K562 (cell line): ENCODE results near the gene PARD3B. TPM values are rescaled to one million over a fixed set of nuclear protein-coding genes. Genes with fewer than 3 reads are reported as not detected.

ENCODE experiments used
- CSDE1 ChIP-seq, 2 experiments: fragments of 450-650 bp; IDR thresholded peaks; 2 replicates each; pipeline ENCODE4 v1.6.1; 2016; ENCODE audit warnings: mild to moderate bottlenecking in 1 of 2
- EP300 ChIP-seq: IDR thresholded peaks from 2 replicates; pipeline ENCODE4 v1.6.1; 2012; ENCODE audit warnings: low read length, improper control_type of control experiment
- EWSR1 ChIP-seq: fragments of 450-650 bp; IDR thresholded peaks from 2 replicates; pipeline ENCODE4 v1.6.1; 2018; ENCODE audit warnings: borderline replicate concordance, mild to moderate bottlenecking, low read depth, moderate library complexity; ENCODE audit not compliant: partially characterized antibody
- HDAC2 ChIP-seq: fragments of 450-650 bp; IDR thresholded peaks from 2 replicates; pipeline ENCODE4 v1.6.1; 2016; ENCODE audit warnings: mild to moderate bottlenecking
- KAT8 ChIP-seq: fragments of 450-650 bp; IDR thresholded peaks from 2 replicates; pipeline ENCODE4 v1.6.1; 2016; ENCODE audit warnings: low read depth, mild to moderate bottlenecking
- NR2C1 ChIP-seq, 2 experiments: fragments of 450-650 bp; IDR thresholded peaks; 2 replicates each; pipeline ENCODE4 v1.6.1; 2017; ENCODE audit warnings: mild to moderate bottlenecking in 2 of 2, antibody characterized with exemption in 1 of 2, inconsistent platforms in 1 of 2, missing compliant biosample characterization in 1 of 2, missing genetic modification characterization in 1 of 2
- ZNF217 ChIP-seq: sonication (generic); formaldehyde crosslinking; IDR thresholded peaks from 2 replicates; pipeline ENCODE4 v1.8.0; 2022; ENCODE audit warnings: mild to moderate bottlenecking, missing genetic modification reagents
- polyA plus RNA-seq, 8 experiments: library from polyadenylated mRNA; depleted of rRNA in 4 of 8; stranded (reverse) in 5 of 8; unstranded in 3 of 8; fragments of >200 nt; fragmentation: Nextera tagmentation in 2 of 8; fragmentation: Illumina TruSeq in 1 of 8; extraction: Ambion mirVana in 2 of 8; extraction: Trizol in 1 of 8; gene quantifications; 2 replicates each; pipeline versions ENCODE4 v1.2.1 to v1.2.3, GENCODE V29; 2011 to 2014; ENCODE audit warnings: inconsistent platforms in 1 of 8, missing spikeins in 1 of 8
- total RNA-seq, 7 experiments: library from RNA; depleted of rRNA in 6 of 7; stranded (reverse); fragments of >200 nt in 6 of 7; fragmentation: Illumina TruSeq in 2 of 7; extraction: Trizol in 2 of 7; gene quantifications; 2 replicates each; pipeline versions ENCODE4 v1.2.1 to v1.2.3, GENCODE V29; 2011 to 2021; ENCODE audit warnings: low replicate concordance in 1 of 7
- TF ChIP-seq, protein P1 (sequence below), 2 experiments: fragments of 450-650 bp; IDR thresholded peaks; 2 replicates each; pipeline ENCODE4 v1.6.1; 2016
- TF ChIP-seq, protein P2 (sequence below): sonication (generic); formaldehyde crosslinking; IDR thresholded peaks from 2 replicates; pipeline ENCODE4 v1.8.0; 2022; ENCODE audit warnings: mild to moderate bottlenecking, missing genetic modification reagents
- TF ChIP-seq, protein P3 (sequence below): fragments of 200-600 bp; sonication (generic); IDR thresholded peaks from one replicate; pipeline ENCODE4 v1.6.1; 2012; ENCODE audit warnings: mild to moderate bottlenecking, low read depth, low read length, inconsistent platforms

The PARD3B gene
- total and polyA plus RNA-seq, 9 of the 15 experiments (the other 6 are each of a cell fraction or from before 2014, with no cell fraction given) = 0.15 to 3.0 (median 1.1) TPM

DNA sequence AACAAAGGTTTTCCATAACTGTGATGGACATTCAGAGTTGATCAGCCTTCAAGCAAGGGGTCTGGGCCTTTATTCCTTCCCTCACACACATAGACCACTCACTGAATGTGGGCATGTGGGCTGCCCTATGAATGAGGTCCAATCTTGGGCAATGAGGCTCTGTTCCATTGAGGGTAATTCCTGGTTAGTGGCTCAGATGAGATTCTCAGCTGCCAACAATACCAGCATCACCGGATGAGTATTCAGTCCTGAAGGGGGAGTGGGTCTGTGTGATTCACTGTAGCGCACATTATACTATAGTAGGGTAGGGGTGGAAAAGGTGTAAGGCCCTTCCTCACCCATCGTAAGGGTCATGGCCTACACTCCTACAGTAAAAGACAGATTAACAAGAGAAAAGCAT lies 9.9 kb upstream of the PARD3B start (continued):
- no peak for TF ChIP-seq EP300
- TF ChIP-seq CSDE1 (IDR thresholded peaks at IDR 0.05) = no peak
- no peak for TF ChIP-seq KAT8
- TF ChIP-seq, protein P1, sequence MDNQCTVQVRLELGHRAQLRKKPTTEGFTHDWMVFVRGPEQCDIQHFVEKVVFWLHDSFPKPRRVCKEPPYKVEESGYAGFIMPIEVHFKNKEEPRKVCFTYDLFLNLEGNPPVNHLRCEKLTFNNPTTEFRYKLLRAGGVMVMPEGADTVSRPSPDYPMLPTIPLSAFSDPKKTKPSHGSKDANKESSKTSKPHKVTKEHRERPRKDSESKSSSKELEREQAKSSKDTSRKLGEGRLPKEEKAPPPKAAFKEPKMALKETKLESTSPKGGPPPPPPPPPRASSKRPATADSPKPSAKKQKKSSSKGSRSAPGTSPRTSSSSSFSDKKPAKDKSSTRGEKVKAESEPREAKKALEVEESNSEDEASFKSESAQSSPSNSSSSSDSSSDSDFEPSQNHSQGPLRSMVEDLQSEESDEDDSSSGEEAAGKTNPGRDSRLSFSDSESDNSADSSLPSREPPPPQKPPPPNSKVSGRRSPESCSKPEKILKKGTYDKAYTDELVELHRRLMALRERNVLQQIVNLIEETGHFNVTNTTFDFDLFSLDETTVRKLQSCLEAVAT (IDR thresholded peaks at IDR 0.05) = no peak
- TF ChIP-seq, protein P2, sequence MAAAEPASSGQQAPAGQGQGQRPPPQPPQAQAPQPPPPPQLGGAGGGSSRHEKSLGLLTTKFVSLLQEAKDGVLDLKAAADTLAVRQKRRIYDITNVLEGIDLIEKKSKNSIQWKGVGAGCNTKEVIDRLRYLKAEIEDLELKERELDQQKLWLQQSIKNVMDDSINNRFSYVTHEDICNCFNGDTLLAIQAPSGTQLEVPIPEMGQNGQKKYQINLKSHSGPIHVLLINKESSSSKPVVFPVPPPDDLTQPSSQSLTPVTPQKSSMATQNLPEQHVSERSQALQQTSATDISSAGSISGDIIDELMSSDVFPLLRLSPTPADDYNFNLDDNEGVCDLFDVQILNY (CRISPR knock-in tag) = no peak
- TF ChIP-seq HDAC2 = no peak
- no peak for TF ChIP-seq EWSR1
- no peak for TF ChIP-seq ZNF217 (CRISPR knock-in tag)
- TF ChIP-seq, protein P3, sequence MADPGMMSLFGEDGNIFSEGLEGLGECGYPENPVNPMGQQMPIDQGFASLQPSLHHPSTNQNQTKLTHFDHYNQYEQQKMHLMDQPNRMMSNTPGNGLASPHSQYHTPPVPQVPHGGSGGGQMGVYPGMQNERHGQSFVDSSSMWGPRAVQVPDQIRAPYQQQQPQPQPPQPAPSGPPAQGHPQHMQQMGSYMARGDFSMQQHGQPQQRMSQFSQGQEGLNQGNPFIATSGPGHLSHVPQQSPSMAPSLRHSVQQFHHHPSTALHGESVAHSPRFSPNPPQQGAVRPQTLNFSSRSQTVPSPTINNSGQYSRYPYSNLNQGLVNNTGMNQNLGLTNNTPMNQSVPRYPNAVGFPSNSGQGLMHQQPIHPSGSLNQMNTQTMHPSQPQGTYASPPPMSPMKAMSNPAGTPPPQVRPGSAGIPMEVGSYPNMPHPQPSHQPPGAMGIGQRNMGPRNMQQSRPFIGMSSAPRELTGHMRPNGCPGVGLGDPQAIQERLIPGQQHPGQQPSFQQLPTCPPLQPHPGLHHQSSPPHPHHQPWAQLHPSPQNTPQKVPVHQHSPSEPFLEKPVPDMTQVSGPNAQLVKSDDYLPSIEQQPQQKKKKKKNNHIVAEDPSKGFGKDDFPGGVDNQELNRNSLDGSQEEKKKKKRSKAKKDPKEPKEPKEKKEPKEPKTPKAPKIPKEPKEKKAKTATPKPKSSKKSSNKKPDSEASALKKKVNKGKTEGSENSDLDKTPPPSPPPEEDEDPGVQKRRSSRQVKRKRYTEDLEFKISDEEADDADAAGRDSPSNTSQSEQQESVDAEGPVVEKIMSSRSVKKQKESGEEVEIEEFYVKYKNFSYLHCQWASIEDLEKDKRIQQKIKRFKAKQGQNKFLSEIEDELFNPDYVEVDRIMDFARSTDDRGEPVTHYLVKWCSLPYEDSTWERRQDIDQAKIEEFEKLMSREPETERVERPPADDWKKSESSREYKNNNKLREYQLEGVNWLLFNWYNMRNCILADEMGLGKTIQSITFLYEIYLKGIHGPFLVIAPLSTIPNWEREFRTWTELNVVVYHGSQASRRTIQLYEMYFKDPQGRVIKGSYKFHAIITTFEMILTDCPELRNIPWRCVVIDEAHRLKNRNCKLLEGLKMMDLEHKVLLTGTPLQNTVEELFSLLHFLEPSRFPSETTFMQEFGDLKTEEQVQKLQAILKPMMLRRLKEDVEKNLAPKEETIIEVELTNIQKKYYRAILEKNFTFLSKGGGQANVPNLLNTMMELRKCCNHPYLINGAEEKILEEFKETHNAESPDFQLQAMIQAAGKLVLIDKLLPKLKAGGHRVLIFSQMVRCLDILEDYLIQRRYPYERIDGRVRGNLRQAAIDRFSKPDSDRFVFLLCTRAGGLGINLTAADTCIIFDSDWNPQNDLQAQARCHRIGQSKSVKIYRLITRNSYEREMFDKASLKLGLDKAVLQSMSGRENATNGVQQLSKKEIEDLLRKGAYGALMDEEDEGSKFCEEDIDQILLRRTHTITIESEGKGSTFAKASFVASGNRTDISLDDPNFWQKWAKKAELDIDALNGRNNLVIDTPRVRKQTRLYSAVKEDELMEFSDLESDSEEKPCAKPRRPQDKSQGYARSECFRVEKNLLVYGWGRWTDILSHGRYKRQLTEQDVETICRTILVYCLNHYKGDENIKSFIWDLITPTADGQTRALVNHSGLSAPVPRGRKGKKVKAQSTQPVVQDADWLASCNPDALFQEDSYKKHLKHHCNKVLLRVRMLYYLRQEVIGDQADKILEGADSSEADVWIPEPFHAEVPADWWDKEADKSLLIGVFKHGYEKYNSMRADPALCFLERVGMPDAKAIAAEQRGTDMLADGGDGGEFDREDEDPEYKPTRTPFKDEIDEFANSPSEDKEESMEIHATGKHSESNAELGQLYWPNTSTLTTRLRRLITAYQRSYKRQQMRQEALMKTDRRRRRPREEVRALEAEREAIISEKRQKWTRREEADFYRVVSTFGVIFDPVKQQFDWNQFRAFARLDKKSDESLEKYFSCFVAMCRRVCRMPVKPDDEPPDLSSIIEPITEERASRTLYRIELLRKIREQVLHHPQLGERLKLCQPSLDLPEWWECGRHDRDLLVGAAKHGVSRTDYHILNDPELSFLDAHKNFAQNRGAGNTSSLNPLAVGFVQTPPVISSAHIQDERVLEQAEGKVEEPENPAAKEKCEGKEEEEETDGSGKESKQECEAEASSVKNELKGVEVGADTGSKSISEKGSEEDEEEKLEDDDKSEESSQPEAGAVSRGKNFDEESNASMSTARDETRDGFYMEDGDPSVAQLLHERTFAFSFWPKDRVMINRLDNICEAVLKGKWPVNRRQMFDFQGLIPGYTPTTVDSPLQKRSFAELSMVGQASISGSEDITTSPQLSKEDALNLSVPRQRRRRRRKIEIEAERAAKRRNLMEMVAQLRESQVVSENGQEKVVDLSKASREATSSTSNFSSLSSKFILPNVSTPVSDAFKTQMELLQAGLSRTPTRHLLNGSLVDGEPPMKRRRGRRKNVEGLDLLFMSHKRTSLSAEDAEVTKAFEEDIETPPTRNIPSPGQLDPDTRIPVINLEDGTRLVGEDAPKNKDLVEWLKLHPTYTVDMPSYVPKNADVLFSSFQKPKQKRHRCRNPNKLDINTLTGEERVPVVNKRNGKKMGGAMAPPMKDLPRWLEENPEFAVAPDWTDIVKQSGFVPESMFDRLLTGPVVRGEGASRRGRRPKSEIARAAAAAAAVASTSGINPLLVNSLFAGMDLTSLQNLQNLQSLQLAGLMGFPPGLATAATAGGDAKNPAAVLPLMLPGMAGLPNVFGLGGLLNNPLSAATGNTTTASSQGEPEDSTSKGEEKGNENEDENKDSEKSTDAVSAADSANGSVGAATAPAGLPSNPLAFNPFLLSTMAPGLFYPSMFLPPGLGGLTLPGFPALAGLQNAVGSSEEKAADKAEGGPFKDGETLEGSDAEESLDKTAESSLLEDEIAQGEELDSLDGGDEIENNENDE = no peak
- no peak for TF ChIP-seq NR2C1 (IDR thresholded peaks at IDR 0.05)
- TF ChIP-seq NR2C1 (tag; IDR thresholded peaks at IDR 0.05) = no peak
